Testis (tissue), 3 donors: ENCODE data around the gene OR52I2. TPM values are rescaled to one million over a fixed set of nuclear protein-coding genes. Genes with fewer than 3 reads are reported as not detected.

Source experiments
- DNase-seq: peaks from one replicate; pipeline ENCODE4 v3.0.0-alpha.2; 2019
- H3K27ac ChIP-seq, 2 donors: fragments of 200-600 bp; sonication (generic); one replicate each; pipeline ENCODE4 v1.5.1; 2019
- H3K27me3 ChIP-seq: fragments of 200-600 bp; sonication (generic); one replicate; pipeline ENCODE4 v1.5.1; 2019
- H3K36me3 ChIP-seq: fragments of 200-600 bp; sonication (generic); one replicate; pipeline ENCODE4 v1.5.1; 2017; ENCODE audit warnings: low read depth; ENCODE audit errors: missing control alignments
- H3K4me1 ChIP-seq: fragments of 200-600 bp; sonication (generic); one replicate; pipeline ENCODE4 v1.5.1; 2019
- H3K4me3 ChIP-seq, 2 donors: fragments of 200-600 bp; sonication (generic); one replicate each; pipeline ENCODE4 v1.5.1; 2017 to 2019
- H3K9me3 ChIP-seq: fragments of 200-600 bp; sonication (generic); one replicate; pipeline ENCODE4 v1.5.1; 2017
- POLR2A ChIP-seq: fragments of 450-650 bp; IDR thresholded peaks from one replicate; pipeline ENCODE4 v1.6.1; 2017; ENCODE audit warnings: antibody characterized with exemption, mild to moderate bottlenecking, moderate library complexity
- WGBS, 2 donors: methylation state at CpG; one replicate each; pipeline ENCODE4 v1.1.5; 2018; 5-methylcytosine and 5-hydroxymethylcytosine counted together
- intact Hi-C: fragments of 100-400 bp; cut with DNase I; formaldehyde crosslinking; loops from one replicate; pipeline ENCODE4 v1.15.1; 2023; ENCODE audit warnings: low total_unique reads
- polyA plus RNA-seq: library from polyadenylated mRNA; stranded (reverse); fragments of 350-450 nt; fragmentation: Illumina TruSeq; extraction: RNeasy Lipid Tissue Mini Kit (QIAGEN cat#74804); gene quantifications from one replicate; pipeline ENCODE4 v1.2.3, GENCODE V29; 2014; ENCODE audit warnings: low read depth, low replicate concordance; ENCODE audit not compliant: insufficient read depth
- total RNA-seq, 2 donors: library from RNA; depleted of rRNA; stranded (reverse); fragments of >200 nt; gene quantifications; one replicate each; pipeline ENCODE4 v1.2.3, GENCODE V29; 2016
- TF ChIP-seq, protein P1 (sequence below), 3 experiments: fragments of 450-650 bp in 2 of 3; fragments of 200-600 bp in 1 of 3; sonication (generic) in 1 of 3; IDR thresholded peaks; one replicate each; pipeline ENCODE4 v1.5.1; 2016 to 2019; ENCODE audit warnings: antibody characterized with exemption in 3 of 3, mild to moderate bottlenecking in 2 of 3, moderate library complexity in 1 of 3

The OR52I2 gene
- total and polyA plus RNA-seq, 3 donors from 2014 or later = 0.31 TPM; not detected in 2

DNA sequence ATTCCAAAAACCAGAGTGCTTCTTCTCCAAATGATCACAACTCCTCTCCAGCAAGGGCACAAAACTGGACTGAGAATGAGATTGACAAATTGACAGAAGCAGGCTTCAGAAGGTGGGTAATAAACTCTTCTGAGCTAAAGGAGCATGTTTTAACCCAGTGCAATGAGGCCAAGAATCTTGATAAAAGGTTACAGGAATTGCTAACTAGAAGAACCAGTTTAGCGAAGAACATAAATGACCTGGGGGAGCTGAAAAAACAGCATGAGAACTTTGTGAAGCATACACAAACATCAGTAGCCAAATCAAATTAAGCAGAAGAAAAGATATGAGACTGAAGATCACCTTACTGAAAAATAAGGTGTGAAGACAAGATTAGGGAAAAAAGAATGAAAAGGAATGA, 21.1 kb upstream of the OR52I2 start:
- Histone ChIP-seq H3K27ac (no peak overlapping the region), H3K4me1 (no peaks in the 10 kb centered on the region), H3K9me3 (no peaks in the 10 kb centered on the region), H3K27me3 (no peaks in the 10 kb centered on the region), H3K4me3 (no peak overlapping the region), H3K36me3 (no peaks in the 10 kb centered on the region)
- intact Hi-C loops = no loop called here
- DNase-seq = no peak
- TF ChIP-seq, protein P1, sequence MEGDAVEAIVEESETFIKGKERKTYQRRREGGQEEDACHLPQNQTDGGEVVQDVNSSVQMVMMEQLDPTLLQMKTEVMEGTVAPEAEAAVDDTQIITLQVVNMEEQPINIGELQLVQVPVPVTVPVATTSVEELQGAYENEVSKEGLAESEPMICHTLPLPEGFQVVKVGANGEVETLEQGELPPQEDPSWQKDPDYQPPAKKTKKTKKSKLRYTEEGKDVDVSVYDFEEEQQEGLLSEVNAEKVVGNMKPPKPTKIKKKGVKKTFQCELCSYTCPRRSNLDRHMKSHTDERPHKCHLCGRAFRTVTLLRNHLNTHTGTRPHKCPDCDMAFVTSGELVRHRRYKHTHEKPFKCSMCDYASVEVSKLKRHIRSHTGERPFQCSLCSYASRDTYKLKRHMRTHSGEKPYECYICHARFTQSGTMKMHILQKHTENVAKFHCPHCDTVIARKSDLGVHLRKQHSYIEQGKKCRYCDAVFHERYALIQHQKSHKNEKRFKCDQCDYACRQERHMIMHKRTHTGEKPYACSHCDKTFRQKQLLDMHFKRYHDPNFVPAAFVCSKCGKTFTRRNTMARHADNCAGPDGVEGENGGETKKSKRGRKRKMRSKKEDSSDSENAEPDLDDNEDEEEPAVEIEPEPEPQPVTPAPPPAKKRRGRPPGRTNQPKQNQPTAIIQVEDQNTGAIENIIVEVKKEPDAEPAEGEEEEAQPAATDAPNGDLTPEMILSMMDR (IDR thresholded peaks at IDR 0.05) = no peak
- no peak for TF ChIP-seq POLR2A
- 95 to 97% methylated on average over 1 of the region's 1 CpG for WGBS, 2 donors

DNA sequence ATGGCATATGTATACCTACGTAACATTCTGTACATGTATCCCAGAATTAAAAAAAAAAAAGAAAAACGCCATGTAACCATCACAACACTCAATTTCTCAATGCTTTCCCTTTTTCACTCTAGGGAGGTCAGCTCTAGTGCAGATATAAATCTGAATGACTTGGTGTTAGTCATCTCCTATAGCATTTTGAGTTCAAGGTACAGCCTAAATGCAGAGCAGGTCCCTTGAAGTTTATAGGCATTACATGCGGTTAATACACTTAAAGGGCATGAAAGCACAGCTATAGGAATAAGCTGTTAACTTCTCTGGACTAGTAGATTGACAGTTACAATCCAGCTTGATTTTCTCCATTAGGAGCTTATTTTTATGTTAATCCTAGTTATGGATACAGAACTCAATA, 16.2 kb upstream of the OR52I2 start:
- Histone ChIP-seq H3K4me3 (no peak overlapping the region), H3K9me3 (no peaks in the 10 kb centered on the region), H3K27ac (no peak overlapping the region), H3K4me1 (no peaks in the 10 kb centered on the region), H3K27me3 (no peaks in the 10 kb centered on the region), H3K36me3 (no peaks in the 10 kb centered on the region)
- no peak for DNase-seq
- intact Hi-C loops = no loop called here
- TF ChIP-seq POLR2A = no peak
- TF ChIP-seq, protein P1 (IDR thresholded peaks at IDR 0.05) = no peak
- 92% methylated on average over 3 of the region's 3 CpGs for WGBS, 2 donors

DNA sequence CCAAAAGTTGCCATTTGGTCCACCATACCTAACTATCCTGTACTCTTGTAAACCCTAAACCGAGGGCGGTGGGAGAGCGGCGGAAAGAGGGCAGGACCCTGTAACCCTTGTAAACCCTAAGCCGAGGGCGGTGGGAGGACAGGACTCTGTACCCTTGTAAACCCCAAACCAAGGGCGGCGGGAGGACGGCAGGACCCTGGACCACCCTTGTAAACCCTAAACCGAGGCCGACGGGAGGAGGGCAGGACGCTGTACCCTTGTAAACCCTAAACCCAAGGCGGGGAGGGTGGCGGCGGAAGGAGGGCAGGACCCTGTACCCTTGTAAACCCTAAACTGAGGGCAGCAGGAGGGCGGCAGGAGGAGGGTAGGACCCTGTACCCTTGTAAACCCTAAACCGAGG, 12.5 kb upstream of the OR52I2 start:
- H3K9me3 ChIP-seq = no peaks in the 10 kb centered on the region
- no peaks in the 10 kb centered on the region for H3K36me3 ChIP-seq
- no peak for DNase-seq
- H3K4me1 ChIP-seq = no peaks in the 10 kb centered on the region
- no peak overlapping the region for H3K4me3 ChIP-seq
- WGBS, 2 donors = 85 to 91% methylated on average over 18 of the region's 18 CpGs
- intact Hi-C loops = no loop called here
- H3K27ac ChIP-seq = no peak overlapping the region
- TF ChIP-seq POLR2A = no peak
- TF ChIP-seq, protein P1 (IDR thresholded peaks at IDR 0.05) = no peak
- H3K27me3 ChIP-seq = no peaks in the 10 kb centered on the region

DNA sequence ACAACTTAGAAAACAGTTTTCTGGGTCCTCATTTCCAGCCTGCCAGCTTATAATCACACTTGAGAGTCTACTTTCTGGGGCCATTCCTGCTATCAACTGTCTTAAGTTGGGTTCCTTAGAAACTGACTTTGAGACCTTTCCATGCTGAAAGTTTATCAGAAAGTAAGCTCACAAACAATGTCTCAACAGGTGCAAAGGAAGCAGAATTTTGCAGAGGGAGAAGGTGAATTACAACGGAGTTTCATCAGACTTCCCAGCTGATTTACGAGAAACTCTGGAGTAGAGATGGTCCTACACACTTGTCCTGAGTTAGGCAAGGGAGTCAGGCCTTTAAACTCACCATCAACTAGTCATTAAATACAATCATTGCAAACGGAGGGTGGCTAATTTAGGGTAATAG, 4.7 kb upstream of the OR52I2 start:
- Histone ChIP-seq H3K9me3 (no peaks in the 10 kb centered on the region), H3K4me3 (no peak overlapping the region), H3K27ac (no peak overlapping the region), H3K27me3 (no peaks in the 10 kb centered on the region), H3K4me1 (no peaks in the 10 kb centered on the region), H3K36me3 (no peaks in the 10 kb centered on the region)
- intact Hi-C loops = no loop called here
- DNase-seq = no peak
- WGBS, 2 donors = 54 to 55% methylated on average over 3 of the region's 3 CpGs
- TF ChIP-seq, protein P1 (IDR thresholded peaks at IDR 0.05) = no peak
- no peak for TF ChIP-seq POLR2A

DNA sequence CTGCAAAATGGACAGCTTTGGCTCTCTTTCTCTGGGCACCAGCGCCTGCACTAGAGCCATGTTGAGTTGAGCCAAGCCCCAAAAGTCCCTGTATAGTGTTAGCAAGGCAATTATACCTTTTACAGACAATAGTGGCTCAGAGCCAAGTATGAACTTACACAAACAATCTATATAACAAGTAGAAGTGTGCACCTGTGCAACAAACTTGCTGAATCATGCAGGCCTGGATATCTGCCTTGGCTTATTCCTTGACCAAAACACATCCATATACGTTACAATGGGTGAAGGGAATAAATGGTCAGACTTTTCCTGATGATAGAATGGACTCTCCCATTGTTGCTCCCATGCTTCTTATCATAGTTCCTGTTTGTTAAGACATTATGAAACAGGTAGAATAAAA, 3.8 kb upstream of the OR52I2 start:
- H3K4me3 ChIP-seq = no peak overlapping the region
- H3K27me3 ChIP-seq = no peaks in the 10 kb centered on the region
- no peaks in the 10 kb centered on the region for H3K9me3 ChIP-seq
- intact Hi-C loops = no loop called here
- WGBS, 2 donors = 74 to 87% methylated on average over 2 of the region's 2 CpGs
- no peaks in the 10 kb centered on the region for H3K36me3 ChIP-seq
- no peaks in the 10 kb centered on the region for H3K4me1 ChIP-seq
- DNase-seq = no peak
- TF ChIP-seq, protein P1 (IDR thresholded peaks at IDR 0.05) = no peak
- no peak overlapping the region for H3K27ac ChIP-seq
